Gastrocnemius medialis (tissue), 4 donors: ENCODE data around the gene HPGD. TPM values are rescaled to one million over a fixed set of nuclear protein-coding genes. Genes with fewer than 3 reads are reported as not detected.

Source experiments
- ATAC-seq, 2 donors: fragments of 150-250 bp; one replicate each; pipeline ENCODE4 v1.9.1; 2016
- DNase-seq, 2 donors: peaks; one replicate each; pipeline ENCODE4 v3.0.0-alpha.2; 2019
- H3K27ac ChIP-seq, 4 donors: fragments of 200-600 bp; sonication (generic); 1 replicate in 1 of 4; 2 replicates in 3 of 4; pipeline ENCODE4 v1.5.1; 2016 to 2018; ENCODE audit warnings: mild to moderate bottlenecking in 2 of 4, moderate library complexity in 1 of 4
- H3K27me3 ChIP-seq, 3 donors: fragments of 200-600 bp; sonication (generic) in 2 of 3; 1 replicate in 1 of 3; 2 replicates in 2 of 3; pipeline versions ENCODE4 v1.5.1 to v1.6.0; 2016 to 2019; ENCODE audit warnings: mild to moderate bottlenecking in 1 of 3, moderate library complexity in 1 of 3
- H3K36me3 ChIP-seq, 2 donors: fragments of 200-600 bp; sonication (generic) in 1 of 2; one replicate each; pipeline ENCODE4 v1.5.1; 2017 to 2018
- H3K4me1 ChIP-seq, 2 donors: fragments of 200-600 bp; sonication (generic) in 1 of 2; one replicate each; pipeline ENCODE4 v1.5.1; 2016 to 2017; ENCODE audit warnings: mild to moderate bottlenecking in 2 of 2
- H3K4me3 ChIP-seq, 4 donors: fragments of 200-600 bp; sonication (generic) in 3 of 4; 1 replicate in 1 of 4; 2 replicates in 3 of 4; pipeline ENCODE4 v1.5.1; 2016 to 2019; ENCODE audit warnings: mild to moderate bottlenecking in 2 of 4
- H3K9me3 ChIP-seq, 3 donors: fragments of 200-600 bp; sonication (generic) in 2 of 3; 1 replicate in 1 of 3; 2 replicates in 2 of 3; pipeline ENCODE4 v1.5.1; 2016 to 2019
- CTCF ChIP-seq, 5 experiments: fragments of 450-650 bp in 3 of 5; fragments of 200-600 bp in 2 of 5; sonication (generic) in 2 of 5; IDR thresholded peaks in 4 of 5; conservative IDR thresholded peaks in 1 of 5; 1 replicate in 4 of 5; 2 replicates in 1 of 5; pipeline ENCODE4 v1.5.1; 2016 to 2019; ENCODE audit warnings: antibody characterized with exemption in 5 of 5, mild to moderate bottlenecking in 3 of 5, moderate library complexity in 3 of 5
- POLR2A ChIP-seq, 2 donors: fragments of 450-650 bp; IDR thresholded peaks; one replicate each; pipeline ENCODE4 v1.6.1; 2017; ENCODE audit warnings: antibody characterized with exemption in 2 of 2, mild to moderate bottlenecking in 2 of 2, moderate library complexity in 2 of 2
- in situ Hi-C, 4 donors: fragments of 200-750 bp; cut with MboI; loops; one replicate each; pipeline versions ENCODE4 v1.15.0 to v1.8.0; 2017; ENCODE audit warnings: low sequenced_read_pairs in 4 of 4
- intact Hi-C: fragments of 100-400 bp; cut with DNase I; formaldehyde crosslinking; loops from one replicate; pipeline ENCODE4 v1.15.1; 2023; ENCODE audit warnings: low total_unique reads
- total RNA-seq, 4 donors: library from RNA; depleted of rRNA; stranded (reverse); fragments of >200 nt; gene quantifications; one replicate each; pipeline versions ENCODE4 v1.1.0 to v1.2.3, GENCODE V29; 2016

The HPGD gene
- total RNA-seq, 4 donors from 2014 or later: 1.2 to 12.9 (median 3.8) TPM

GRCh38 chr4:174534461-174534860 lies 12.2 kb upstream of the HPGD start:
- intact Hi-C loops (no loop called here), in situ Hi-C loops (no loop called here)
- no peaks in the 10 kb centered on the region for H3K4me1 ChIP-seq
- H3K4me3 ChIP-seq: no peak overlapping the region
- H3K36me3 ChIP-seq: no peaks in the 10 kb centered on the region
- no peak for TF ChIP-seq CTCF (IDR thresholded peaks at IDR 0.05 in 4 of 5, conservative IDR thresholded peaks at IDR 0.05 in 1 of 5)
- TF ChIP-seq POLR2A (IDR thresholded peaks at IDR 0.05): no peak
- DNase-seq: no peak
- no peak for ATAC-seq
- H3K27ac ChIP-seq: no peak overlapping the region
- H3K27me3 ChIP-seq: no peaks in the 10 kb centered on the region
- no peaks in the 10 kb centered on the region for H3K9me3 ChIP-seq

- Histone ChIP-seq H3K9me3 (no peaks in the 10 kb centered on the region), H3K27me3 (no peaks in the 10 kb centered on the region), H3K27ac (no peak overlapping the region), H3K36me3 (no peaks in the 10 kb centered on the region), H3K4me1 (no peaks in the 10 kb centered on the region), H3K4me3 (no peak overlapping the region)
- TF ChIP-seq CTCF (IDR thresholded peaks at IDR 0.05 in 4 of 5, conservative IDR thresholded peaks at IDR 0.05 in 1 of 5): no peak
- no peak for TF ChIP-seq POLR2A (IDR thresholded peaks at IDR 0.05)
- intact Hi-C loops: no loop called here
- in situ Hi-C loops: no loop called here
- ATAC-seq (no peak), DNase-seq (no peak)
Measured at GRCh38 chr4:174532445-174532844, 10.2 kb upstream of the HPGD start.

GRCh38 chr4:174531486-174531885 lies 9.2 kb upstream of the HPGD start:
- Histone ChIP-seq H3K27ac (no peak overlapping the region), H3K9me3 (no peaks in the 10 kb centered on the region), H3K36me3 (no peaks in the 10 kb centered on the region), H3K27me3 (no peaks in the 10 kb centered on the region), H3K4me1 (no peaks in the 10 kb centered on the region), H3K4me3 (no peak overlapping the region)
- TF ChIP-seq POLR2A (IDR thresholded peaks at IDR 0.05): no peak
- TF ChIP-seq CTCF (IDR thresholded peaks at IDR 0.05 in 4 of 5, conservative IDR thresholded peaks at IDR 0.05 in 1 of 5): no peak
- in situ Hi-C loops: no loop called here
- DNase-seq: no peak
- ATAC-seq: no peak
- intact Hi-C loops: no loop called here

- ATAC-seq (no peak), DNase-seq (no peak)
- H3K4me1 ChIP-seq: no peaks in the 10 kb centered on the region
- H3K27ac ChIP-seq: no peak overlapping the region
- TF ChIP-seq POLR2A (IDR thresholded peaks at IDR 0.05) (no peak), CTCF (IDR thresholded peaks at IDR 0.05 in 4 of 5, conservative IDR thresholded peaks at IDR 0.05 in 1 of 5) (no peak)
- peaks cover 0 to 3% (median 0%) of the 10 kb centered on the region in 3 donors for H3K27me3 ChIP-seq
- H3K4me3 ChIP-seq: no peak overlapping the region
- in situ Hi-C loops: no loop called here
- H3K36me3 ChIP-seq: no peaks in the 10 kb centered on the region
- no peaks in the 10 kb centered on the region for H3K9me3 ChIP-seq
- intact Hi-C loops: no loop called here
Measured at GRCh38 chr4:174528226-174528625, 5.9 kb upstream of the HPGD start.

GRCh38 chr4:174526731-174527130 lies 4.4 kb upstream of the HPGD start:
- peaks cover 0 to 2% of the 10 kb centered on the region in 2 donors for H3K4me1 ChIP-seq
- ATAC-seq (no peak), DNase-seq (no peak)
- peaks cover 0 to 3% (median 0%) of the 10 kb centered on the region in 3 donors for H3K27me3 ChIP-seq
- TF ChIP-seq CTCF (IDR thresholded peaks at IDR 0.05 in 4 of 5, conservative IDR thresholded peaks at IDR 0.05 in 1 of 5) (no peak), POLR2A (IDR thresholded peaks at IDR 0.05) (no peak)
- intact Hi-C loops (no loop called here), in situ Hi-C loops (no loop called here)
- no peak overlapping the region for H3K4me3 ChIP-seq
- no peaks in the 10 kb centered on the region for H3K9me3 ChIP-seq
- H3K36me3 ChIP-seq: no peaks in the 10 kb centered on the region
- H3K27ac ChIP-seq: no peak overlapping the region
